HG02852 (cell line): Measurements from ENCODE around the gene PHF5A.

Experiments
- ATAC-seq: cut with Tn5 transposase; IDR thresholded peaks from one replicate; pipeline ENCODE4 v1.9.1; 2021; ENCODE audit warnings: mild to moderate bottlenecking, moderate library complexity; ENCODE audit not compliant: unreplicated experiment

Gene PHF5A

GRCh38 chr22:41468381-41469217 lies at the start of gene PHF5A, which contains the start of gene ACO2:
PHF5A (minus strand) TSS chr22:41468692; CDS start chr22:41468653, 39 bp downstream.
ACO2 (plus strand) TSS chr22:41469117; CDS start chr22:41469147, 30 bp downstream.
- ATAC-seq: peak; percentile 84

- ATAC-seq: no peak
Measured at GRCh38 chr22:41518048-41518347, 49.5 kb upstream of the PHF5A start.

GRCh38 chr22:41517172-41518047 lies 48.9 kb upstream of the PHF5A start:
- ATAC-seq: no peak

GRCh38 chr22:41516462-41516861 lies 48.0 kb upstream of the PHF5A start:
- ATAC-seq: no peak

GRCh38 chr22:41513391-41513790 lies 44.9 kb upstream of the PHF5A start:
- no peak for ATAC-seq

- ATAC-seq: no peak
Measured at GRCh38 chr22:41512421-41513194, 44.1 kb upstream of the PHF5A start.

- no peak for ATAC-seq
Measured at GRCh38 chr22:41511521-41511968, 43.1 kb upstream of the PHF5A start.

GRCh38 chr22:41508770-41509170 lies 40.3 kb upstream of the PHF5A start:
- ATAC-seq: no peak

- ATAC-seq: no peak
Measured at GRCh38 chr22:41507330-41508063, 39.0 kb upstream of the PHF5A start.

- no peak for ATAC-seq
Measured at GRCh38 chr22:41505511-41506220, 37.2 kb upstream of the PHF5A start.

GRCh38 chr22:41504816-41505215 lies 36.3 kb upstream of the PHF5A start:
- no peak for ATAC-seq

GRCh38 chr22:41504397-41504796 lies 35.9 kb upstream of the PHF5A start:
- no peak for ATAC-seq

GRCh38 chr22:41501209-41501608 lies 32.7 kb upstream of the PHF5A start:
- ATAC-seq: no peak

- ATAC-seq: no peak
Measured at GRCh38 chr22:41500303-41500702, 31.8 kb upstream of the PHF5A start.

GRCh38 chr22:41499624-41500280 lies 31.3 kb upstream of the PHF5A start:
- no peak for ATAC-seq

- no peak for ATAC-seq
Measured at GRCh38 chr22:41498303-41498835, 29.9 kb upstream of the PHF5A start.

GRCh38 chr22:41491374-41492100 lies 23.0 kb upstream of the PHF5A start:
- ATAC-seq: no peak
